HEK293 (cell line): ENCODE measurements around the gene OBP2B.

ENCODE experiments used
- CTCF ChIA-PET: fragments of 350-600 bp; formaldehyde crosslinking; extraction: SDS; loops from one replicate; lab custom pipeline; 2021; ENCODE audit warnings: antibody characterized with exemption; lab: Yijun Ruan, JAX
- POLR2A ChIA-PET: fragments of 300-600 bp; formaldehyde crosslinking; extraction: SDS; loops from one replicate; lab custom pipeline; 2020; ENCODE audit warnings: antibody characterized with exemption, inconsistent platforms; lab: Yijun Ruan, JAX
- H3K27ac ChIP-seq: fragments of 200-500 bp; sonication (Bioruptor generic); 2 replicates; pipeline ENCODE4 v1.5.1; 2014; ENCODE audit warnings: low read depth, low read length, control low read depth, inconsistent platforms; ENCODE audit errors: extremely low read depth
- H3K36me3 ChIP-seq, 2 experiments: fragments of 200-500 bp in 1 of 2; sonication (Bioruptor generic) in 1 of 2; 1 replicate in 1 of 2; 2 replicates in 1 of 2; pipeline ENCODE4 v1.5.1; 2014 to 2017; ENCODE audit warnings: inconsistent platforms in 2 of 2, low read length in 2 of 2; ENCODE audit not compliant: control insufficient read depth in 2 of 2, insufficient read depth in 1 of 2
- H3K4me1 ChIP-seq: fragments of 200-500 bp; sonication (Bioruptor generic); 2 replicates; pipeline ENCODE4 v1.5.1; 2014; ENCODE audit warnings: mild to moderate bottlenecking, low read length, inconsistent platforms; ENCODE audit not compliant: control insufficient read depth, insufficient read depth
- H3K4me3 ChIP-seq: 2 replicates; pipeline ENCODE4 v1.5.1; 2011; ENCODE audit warnings: low read depth, mild to moderate bottlenecking, control low read depth, low read length, moderate library complexity
- H3K9me3 ChIP-seq: fragments of 200-500 bp; sonication (Bioruptor generic); 2 replicates; pipeline ENCODE4 v1.5.1; 2014; ENCODE audit warnings: low read depth, low read length, inconsistent platforms; ENCODE audit not compliant: control insufficient read depth, insufficient read depth
- BCL11A ChIP-seq: fragments of 450-650 bp; formaldehyde crosslinking; IDR thresholded peaks from 2 replicates; pipeline ENCODE4 v1.5.1; 2016; ENCODE audit warnings: low read depth, missing biosample characterization, missing genetic modification characterization
- GFI1B ChIP-seq: fragments of 450-650 bp; formaldehyde crosslinking; IDR thresholded peaks from 2 replicates; pipeline ENCODE4 v1.5.1; 2016; ENCODE audit warnings: missing biosample characterization, missing genetic modification characterization
- GLIS1 ChIP-seq: fragments of 450-650 bp; formaldehyde crosslinking; IDR thresholded peaks from 2 replicates; pipeline ENCODE4 v1.5.1; 2016; ENCODE audit warnings: missing biosample characterization, missing genetic modification characterization
- KLF10 ChIP-seq: fragments of 450-650 bp; IDR thresholded peaks from 2 replicates; pipeline ENCODE4 v1.5.1; 2018; ENCODE audit warnings: missing biosample characterization, mild to moderate bottlenecking, missing genetic modification characterization
- SCRT1 ChIP-seq: fragments of 450-650 bp; formaldehyde crosslinking; IDR thresholded peaks from 2 replicates; pipeline ENCODE4 v1.5.1; 2016; ENCODE audit warnings: missing biosample characterization, missing genetic modification characterization, borderline replicate concordance
- TRIM28 ChIP-seq: IDR thresholded peaks from 2 replicates; pipeline ENCODE4 v1.6.1; 2011; ENCODE audit warnings: low read length, control low read depth, borderline replicate concordance
- ZBTB20 ChIP-seq: fragments of 450-650 bp; formaldehyde crosslinking; IDR thresholded peaks from 2 replicates; pipeline ENCODE4 v1.5.1; 2016; ENCODE audit warnings: missing biosample characterization, missing genetic modification characterization
- ZIC2 ChIP-seq: fragments of 450-650 bp; formaldehyde crosslinking; IDR thresholded peaks from 2 replicates; pipeline ENCODE4 v1.5.1; 2016; ENCODE audit warnings: missing biosample characterization, missing genetic modification characterization
- ZNF132 ChIP-seq: fragments of 450-650 bp; formaldehyde crosslinking; IDR thresholded peaks from 2 replicates; pipeline ENCODE4 v1.5.1; 2017; ENCODE audit warnings: missing biosample characterization, missing genetic modification characterization, borderline replicate concordance
- ZNF221 ChIP-seq: fragments of 450-650 bp; formaldehyde crosslinking; IDR thresholded peaks from 2 replicates; pipeline ENCODE4 v1.5.1; 2017; ENCODE audit warnings: missing biosample characterization, missing genetic modification characterization, borderline replicate concordance
- ZNF48 ChIP-seq: fragments of 450-650 bp; formaldehyde crosslinking; IDR thresholded peaks from 2 replicates; pipeline ENCODE4 v1.5.1; 2016; ENCODE audit warnings: missing biosample characterization, missing genetic modification characterization
- ZNF510 ChIP-seq: fragments of 450-650 bp; formaldehyde crosslinking; IDR thresholded peaks from 2 replicates; pipeline ENCODE4 v1.5.1; 2018; ENCODE audit warnings: mild to moderate bottlenecking, missing genetic modification characterization, missing biosample characterization; ENCODE audit not compliant: insufficient replicate concordance
- ZNF830 ChIP-seq: fragments of 450-650 bp; IDR thresholded peaks from 2 replicates; pipeline ENCODE4 v1.5.0; 2018; ENCODE audit warnings: missing biosample characterization, missing genetic modification characterization, low read depth, mild to moderate bottlenecking, moderate library complexity
- TF ChIP-seq, protein P1 (sequence below): fragments of 450-650 bp; formaldehyde crosslinking; IDR thresholded peaks from 2 replicates; pipeline ENCODE4 v1.5.1; 2017; ENCODE audit warnings: missing biosample characterization, missing genetic modification characterization
- TF ChIP-seq, protein P2 (sequence below): IDR thresholded peaks from 2 replicates; pipeline ENCODE4 v1.6.1; 2011; ENCODE audit warnings: mild to moderate bottlenecking, low read depth, low read length, borderline replicate concordance
- TF ChIP-seq, protein P3 (sequence below): fragments of 450-650 bp; formaldehyde crosslinking; IDR thresholded peaks from 2 replicates; pipeline ENCODE4; 2016; ENCODE audit warnings: missing biosample characterization, missing genetic modification characterization
- TF ChIP-seq, protein P4 (sequence below): fragments of 450-650 bp; formaldehyde crosslinking; IDR thresholded peaks from 2 replicates; pipeline ENCODE4 v1.5.1; 2017; ENCODE audit warnings: missing biosample characterization, mild to moderate bottlenecking, missing genetic modification characterization, moderate library complexity
- TF ChIP-seq, protein P5 (sequence below): fragments of 450-650 bp; formaldehyde crosslinking; IDR thresholded peaks from 2 replicates; pipeline ENCODE4 v1.5.1; 2016; ENCODE audit warnings: missing biosample characterization, missing genetic modification characterization
- TF ChIP-seq, protein P6 (sequence below): fragments of 450-650 bp; formaldehyde crosslinking; IDR thresholded peaks from 2 replicates; pipeline ENCODE4 v1.5.1; 2016; ENCODE audit warnings: missing biosample characterization, missing genetic modification characterization
- TF ChIP-seq, protein P7 (sequence below): fragments of 450-650 bp; formaldehyde crosslinking; IDR thresholded peaks from 2 replicates; pipeline ENCODE4 v1.5.1; 2016; ENCODE audit warnings: missing biosample characterization, missing genetic modification characterization

Gene OBP2B

DNA sequence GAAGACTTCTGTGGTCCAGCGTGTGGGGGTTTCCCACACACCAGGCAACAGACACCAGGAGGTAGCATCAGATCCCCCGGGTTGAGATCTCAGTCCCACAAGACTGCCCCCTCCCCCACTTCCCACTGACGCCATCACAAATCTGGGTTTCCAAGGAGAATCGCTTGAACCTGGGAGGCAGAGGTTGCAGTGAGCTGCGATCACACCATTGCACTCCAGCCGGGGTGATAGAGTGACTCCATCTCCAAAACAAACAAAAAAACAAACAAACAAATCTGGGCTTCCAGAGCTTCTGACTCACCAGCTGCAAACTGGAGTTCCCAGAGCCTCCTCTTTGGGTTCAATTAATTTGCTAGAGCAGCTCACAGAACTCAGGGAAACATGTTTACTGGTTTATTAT is 40.6 kb downstream of the OBP2B start:
- Histone ChIP-seq H3K9me3 (no peaks in the 10 kb centered on the region), H3K4me1 (no peaks in the 10 kb centered on the region), H3K4me3 (no peak overlapping the region), H3K36me3 (no peaks in the 10 kb centered on the region), H3K27ac (no peak overlapping the region)
- TF ChIP-seq, protein P1, sequence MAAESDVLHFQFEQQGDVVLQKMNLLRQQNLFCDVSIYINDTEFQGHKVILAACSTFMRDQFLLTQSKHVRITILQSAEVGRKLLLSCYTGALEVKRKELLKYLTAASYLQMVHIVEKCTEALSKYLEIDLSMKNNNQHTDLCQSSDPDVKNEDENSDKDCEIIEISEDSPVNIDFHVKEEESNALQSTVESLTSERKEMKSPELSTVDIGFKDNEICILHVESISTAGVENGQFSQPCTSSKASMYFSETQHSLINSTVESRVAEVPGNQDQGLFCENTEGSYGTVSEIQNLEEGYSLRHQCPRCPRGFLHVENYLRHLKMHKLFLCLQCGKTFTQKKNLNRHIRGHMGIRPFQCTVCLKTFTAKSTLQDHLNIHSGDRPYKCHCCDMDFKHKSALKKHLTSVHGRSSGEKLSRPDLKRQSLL, result peak; percentile 76
- no peak for TF ChIP-seq TRIM28
- 0 out of 2 replicates have a peak, but pooled peaks have one; percentile 9 for TF ChIP-seq ZIC2 (tag by site-specific recombination)
- TF ChIP-seq, protein P2, sequence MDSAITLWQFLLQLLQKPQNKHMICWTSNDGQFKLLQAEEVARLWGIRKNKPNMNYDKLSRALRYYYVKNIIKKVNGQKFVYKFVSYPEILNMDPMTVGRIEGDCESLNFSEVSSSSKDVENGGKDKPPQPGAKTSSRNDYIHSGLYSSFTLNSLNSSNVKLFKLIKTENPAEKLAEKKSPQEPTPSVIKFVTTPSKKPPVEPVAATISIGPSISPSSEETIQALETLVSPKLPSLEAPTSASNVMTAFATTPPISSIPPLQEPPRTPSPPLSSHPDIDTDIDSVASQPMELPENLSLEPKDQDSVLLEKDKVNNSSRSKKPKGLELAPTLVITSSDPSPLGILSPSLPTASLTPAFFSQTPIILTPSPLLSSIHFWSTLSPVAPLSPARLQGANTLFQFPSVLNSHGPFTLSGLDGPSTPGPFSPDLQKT, result no peak
- TF ChIP-seq, protein P3, sequence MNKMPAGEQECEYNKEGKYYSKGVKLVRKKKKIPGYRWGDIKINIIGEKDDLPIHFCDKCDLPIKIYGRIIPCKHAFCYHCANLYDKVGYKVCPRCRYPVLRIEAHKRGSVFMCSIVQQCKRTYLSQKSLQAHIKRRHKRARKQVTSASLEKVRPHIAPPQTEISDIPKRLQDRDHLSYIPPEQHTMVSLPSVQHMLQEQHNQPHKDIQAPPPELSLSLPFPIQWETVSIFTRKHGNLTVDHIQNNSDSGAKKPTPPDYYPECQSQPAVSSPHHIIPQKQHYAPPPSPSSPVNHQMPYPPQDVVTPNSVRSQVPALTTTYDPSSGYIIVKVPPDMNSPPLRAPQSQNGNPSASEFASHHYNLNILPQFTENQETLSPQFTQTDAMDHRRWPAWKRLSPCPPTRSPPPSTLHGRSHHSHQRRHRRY (tag by site-specific recombination), result no peak
- TF ChIP-seq, protein P4, sequence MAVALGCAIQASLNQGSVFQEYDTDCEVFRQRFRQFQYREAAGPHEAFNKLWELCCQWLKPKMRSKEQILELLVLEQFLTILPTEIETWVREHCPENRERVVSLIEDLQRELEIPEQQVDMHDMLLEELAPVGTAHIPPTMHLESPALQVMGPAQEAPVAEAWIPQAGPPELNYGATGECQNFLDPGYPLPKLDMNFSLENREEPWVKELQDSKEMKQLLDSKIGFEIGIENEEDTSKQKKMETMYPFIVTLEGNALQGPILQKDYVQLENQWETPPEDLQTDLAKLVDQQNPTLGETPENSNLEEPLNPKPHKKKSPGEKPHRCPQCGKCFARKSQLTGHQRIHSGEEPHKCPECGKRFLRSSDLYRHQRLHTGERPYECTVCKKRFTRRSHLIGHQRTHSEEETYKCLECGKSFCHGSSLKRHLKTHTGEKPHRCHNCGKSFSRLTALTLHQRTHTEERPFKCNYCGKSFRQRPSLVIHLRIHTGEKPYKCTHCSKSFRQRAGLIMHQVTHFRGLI (tag by site-specific recombination), result no peak
- 0 out of 2 replicates have a peak, but pooled peaks have one; percentile 18 for TF ChIP-seq GFI1B
- TF ChIP-seq GLIS1 (tag by site-specific recombination), result peak; percentile 89
- ChIA-PET POLR2A (interaction anchor here (1.6 kb wide), 1 partner anchor 138 kb away, joined by 5 read pairs; the partner anchor contains the start of gene GTF3C5), CTCF (interaction anchor here (0.5 to 2.5 kb wide), 4 partner anchors 17 to 755 kb away, joined by 3 to 8 read pairs (median 6); no protein-coding TSS in a partner anchor)

DNA sequence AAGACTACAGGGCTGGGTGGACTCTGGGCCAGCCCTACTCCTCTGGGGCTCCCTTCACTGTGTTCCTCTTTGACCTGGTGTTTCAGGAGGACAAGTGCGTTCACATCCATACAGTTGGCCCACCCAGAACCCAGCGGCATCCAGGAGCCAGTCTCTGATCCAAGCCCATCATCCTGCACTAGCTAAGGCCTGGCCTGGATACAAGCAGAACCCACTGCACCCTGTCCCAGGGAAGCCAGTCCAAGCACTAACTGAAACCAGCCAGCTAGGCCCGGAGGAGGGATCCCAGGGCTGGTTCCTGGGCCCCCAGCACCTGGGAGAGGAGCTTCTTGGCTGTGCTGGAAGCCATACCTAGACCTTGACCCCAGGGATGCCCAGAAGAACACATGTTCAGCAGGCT is 41.3 kb downstream of the OBP2B start:
- no peaks in the 10 kb centered on the region for H3K9me3 ChIP-seq
- ChIA-PET CTCF (interaction anchor here (0.5 to 2.8 kb wide), 6 partner anchors 8 to 368 kb away, joined by 3 to 13 read pairs (median 6); no protein-coding TSS in a partner anchor), POLR2A (interaction anchor here (1.6 kb wide), 1 partner anchor 137 kb away, joined by 5 read pairs; the partner anchor contains the start of gene GTF3C5)
- no peak overlapping the region for H3K27ac ChIP-seq
- H3K4me1 ChIP-seq, result no peaks in the 10 kb centered on the region
- no peak overlapping the region for H3K4me3 ChIP-seq
- TF ChIP-seq ZBTB20 (tag by site-specific recombination) (0 out of 2 replicates have a peak, but pooled peaks have one; percentile 20), KLF10 (no peak)
- no peaks in the 10 kb centered on the region for H3K36me3 ChIP-seq

DNA sequence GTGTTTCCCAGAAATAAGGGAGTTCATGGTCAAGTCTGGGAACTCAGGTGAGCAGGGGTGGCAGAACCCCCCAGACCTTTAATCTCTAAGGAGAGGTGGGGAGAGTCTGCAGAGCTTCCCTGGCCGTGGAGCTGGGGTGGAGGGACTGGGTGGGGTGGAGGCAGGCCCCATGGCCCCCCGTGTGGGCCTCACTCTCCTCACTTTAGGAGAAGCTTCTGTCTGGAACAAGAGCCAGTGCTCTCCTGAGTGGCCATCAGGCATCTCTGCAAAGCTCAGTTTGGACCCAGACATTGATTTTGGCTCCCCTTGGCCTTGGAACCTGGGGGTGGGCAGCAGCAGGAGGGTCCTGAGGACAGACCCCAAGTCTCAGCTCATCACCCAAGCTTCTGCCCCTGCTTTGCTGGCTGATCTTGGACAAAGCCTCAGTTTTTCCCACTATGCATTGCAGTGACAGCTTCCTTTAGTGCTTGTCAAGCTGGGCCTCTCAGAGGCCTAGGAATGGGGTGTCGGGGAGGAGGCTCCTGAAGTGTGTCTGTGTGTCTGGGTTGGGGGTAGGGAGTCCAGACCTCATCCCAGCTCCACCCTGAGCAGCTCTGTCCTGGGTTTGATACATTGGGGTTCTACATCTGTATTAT is 41.8 kb downstream of the OBP2B start:
- Histone ChIP-seq H3K27ac (no peak overlapping the region), H3K9me3 (no peaks in the 10 kb centered on the region), H3K4me3 (no peak overlapping the region), H3K36me3 (no peaks in the 10 kb centered on the region), H3K4me1 (no peaks in the 10 kb centered on the region)
- ChIA-PET POLR2A (interaction anchor here (1.6 kb wide), 1 partner anchor 136 kb away, joined by 5 read pairs; the partner anchor contains the start of gene GTF3C5), CTCF (interaction anchor here (0.9 to 2.8 kb wide), 4 partner anchors 9 to 23 kb away, joined by 3 to 13 read pairs (median 8); no protein-coding TSS in a partner anchor)
- TF ChIP-seq ZNF510 (tag by site-specific recombination) (no peak), ZNF830 (tag by site-specific recombination) (no peak), ZNF221 (tag by site-specific recombination) (no peak), SCRT1 (no peak), ZNF48 (no peak), BCL11A (tag by site-specific recombination) (no peak), ZNF132 (tag by site-specific recombination) (no peak)
- TF ChIP-seq, protein P5, sequence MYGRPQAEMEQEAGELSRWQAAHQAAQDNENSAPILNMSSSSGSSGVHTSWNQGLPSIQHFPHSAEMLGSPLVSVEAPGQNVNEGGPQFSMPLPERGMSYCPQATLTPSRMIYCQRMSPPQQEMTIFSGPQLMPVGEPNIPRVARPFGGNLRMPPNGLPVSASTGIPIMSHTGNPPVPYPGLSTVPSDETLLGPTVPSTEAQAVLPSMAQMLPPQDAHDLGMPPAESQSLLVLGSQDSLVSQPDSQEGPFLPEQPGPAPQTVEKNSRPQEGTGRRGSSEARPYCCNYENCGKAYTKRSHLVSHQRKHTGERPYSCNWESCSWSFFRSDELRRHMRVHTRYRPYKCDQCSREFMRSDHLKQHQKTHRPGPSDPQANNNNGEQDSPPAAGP (tag by site-specific recombination), result no peak
- TF ChIP-seq, protein P6, sequence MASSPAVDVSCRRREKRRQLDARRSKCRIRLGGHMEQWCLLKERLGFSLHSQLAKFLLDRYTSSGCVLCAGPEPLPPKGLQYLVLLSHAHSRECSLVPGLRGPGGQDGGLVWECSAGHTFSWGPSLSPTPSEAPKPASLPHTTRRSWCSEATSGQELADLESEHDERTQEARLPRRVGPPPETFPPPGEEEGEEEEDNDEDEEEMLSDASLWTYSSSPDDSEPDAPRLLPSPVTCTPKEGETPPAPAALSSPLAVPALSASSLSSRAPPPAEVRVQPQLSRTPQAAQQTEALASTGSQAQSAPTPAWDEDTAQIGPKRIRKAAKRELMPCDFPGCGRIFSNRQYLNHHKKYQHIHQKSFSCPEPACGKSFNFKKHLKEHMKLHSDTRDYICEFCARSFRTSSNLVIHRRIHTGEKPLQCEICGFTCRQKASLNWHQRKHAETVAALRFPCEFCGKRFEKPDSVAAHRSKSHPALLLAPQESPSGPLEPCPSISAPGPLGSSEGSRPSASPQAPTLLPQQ (tag by site-specific recombination), result no peak
- TF ChIP-seq, protein P7, sequence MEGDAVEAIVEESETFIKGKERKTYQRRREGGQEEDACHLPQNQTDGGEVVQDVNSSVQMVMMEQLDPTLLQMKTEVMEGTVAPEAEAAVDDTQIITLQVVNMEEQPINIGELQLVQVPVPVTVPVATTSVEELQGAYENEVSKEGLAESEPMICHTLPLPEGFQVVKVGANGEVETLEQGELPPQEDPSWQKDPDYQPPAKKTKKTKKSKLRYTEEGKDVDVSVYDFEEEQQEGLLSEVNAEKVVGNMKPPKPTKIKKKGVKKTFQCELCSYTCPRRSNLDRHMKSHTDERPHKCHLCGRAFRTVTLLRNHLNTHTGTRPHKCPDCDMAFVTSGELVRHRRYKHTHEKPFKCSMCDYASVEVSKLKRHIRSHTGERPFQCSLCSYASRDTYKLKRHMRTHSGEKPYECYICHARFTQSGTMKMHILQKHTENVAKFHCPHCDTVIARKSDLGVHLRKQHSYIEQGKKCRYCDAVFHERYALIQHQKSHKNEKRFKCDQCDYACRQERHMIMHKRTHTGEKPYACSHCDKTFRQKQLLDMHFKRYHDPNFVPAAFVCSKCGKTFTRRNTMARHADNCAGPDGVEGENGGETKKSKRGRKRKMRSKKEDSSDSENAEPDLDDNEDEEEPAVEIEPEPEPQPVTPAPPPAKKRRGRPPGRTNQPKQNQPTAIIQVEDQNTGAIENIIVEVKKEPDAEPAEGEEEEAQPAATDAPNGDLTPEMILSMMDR, result no peak
